Mesothelial cell of epicardium (in vitro differentiated cells): ENCODE results near the gene MAP10. TPM values are rescaled to one million over a fixed set of nuclear protein-coding genes. Genes with fewer than 3 reads are reported as not detected.
"Not testable (repeated sequence)": the region's sequence is repeated elsewhere in the genome, so short reads cannot be mapped to it uniquely, and the experiment has no call there.

Source experiments
- DNase-seq, 2 experiments: peaks; one replicate each; pipeline ENCODE4 v3.0.0; 2021; ENCODE audit warnings: low spot score in 2 of 2; ENCODE audit not compliant: unreplicated experiment in 2 of 2
- H3K27ac Mint-ChIP-seq: 2 replicates; pipeline ENCODE4 v1.8.0; 2021; ENCODE audit warnings: mixed read lengths
- H3K27me3 Mint-ChIP-seq: 2 replicates; pipeline ENCODE4 v1.8.0; 2021; ENCODE audit warnings: low read depth, mixed read lengths
- H3K36me3 Mint-ChIP-seq: 2 replicates; pipeline ENCODE4 v1.8.0; 2021; ENCODE audit warnings: mixed read lengths
- H3K4me1 Mint-ChIP-seq: 2 replicates; pipeline ENCODE4 v1.8.0; 2021; ENCODE audit warnings: mixed read lengths
- H3K4me3 Mint-ChIP-seq: 2 replicates; pipeline ENCODE4 v1.8.0; 2021; ENCODE audit warnings: mild to moderate bottlenecking, moderate library complexity, mixed read lengths
- H3K9me3 Mint-ChIP-seq: 2 replicates; pipeline ENCODE4 v1.8.0; 2021; ENCODE audit warnings: mixed read lengths
- total RNA-seq: library from RNA; stranded (reverse); gene quantifications from 3 replicates; pipeline ENCODE4 v1.2.1, GENCODE V29; 2021
- TF ChIP-seq, protein P1 (sequence below): fragments of 200-600 bp; sonication (generic); IDR thresholded peaks from one replicate; pipeline ENCODE4 v1.5.0; 2021; ENCODE audit warnings: antibody characterized with exemption; ENCODE audit not compliant: unreplicated experiment

Gene MAP10
- total RNA-seq, 1 donor from 2014 or later = 2.3 TPM

GRCh38 chr1:232780354-232780753, 24.9 kb upstream of the MAP10 start:
- DNase-seq = no peak
- Mint-ChIP-seq H3K27me3 (no peaks in the 10 kb centered on the region), H3K27ac (no peak overlapping the region), H3K4me1 (peaks cover 3% of the 10 kb centered on the region), H3K4me3 (no peak overlapping the region), H3K36me3 (no peaks in the 10 kb centered on the region), H3K9me3 (no peaks in the 10 kb centered on the region)
- TF ChIP-seq, protein P1, sequence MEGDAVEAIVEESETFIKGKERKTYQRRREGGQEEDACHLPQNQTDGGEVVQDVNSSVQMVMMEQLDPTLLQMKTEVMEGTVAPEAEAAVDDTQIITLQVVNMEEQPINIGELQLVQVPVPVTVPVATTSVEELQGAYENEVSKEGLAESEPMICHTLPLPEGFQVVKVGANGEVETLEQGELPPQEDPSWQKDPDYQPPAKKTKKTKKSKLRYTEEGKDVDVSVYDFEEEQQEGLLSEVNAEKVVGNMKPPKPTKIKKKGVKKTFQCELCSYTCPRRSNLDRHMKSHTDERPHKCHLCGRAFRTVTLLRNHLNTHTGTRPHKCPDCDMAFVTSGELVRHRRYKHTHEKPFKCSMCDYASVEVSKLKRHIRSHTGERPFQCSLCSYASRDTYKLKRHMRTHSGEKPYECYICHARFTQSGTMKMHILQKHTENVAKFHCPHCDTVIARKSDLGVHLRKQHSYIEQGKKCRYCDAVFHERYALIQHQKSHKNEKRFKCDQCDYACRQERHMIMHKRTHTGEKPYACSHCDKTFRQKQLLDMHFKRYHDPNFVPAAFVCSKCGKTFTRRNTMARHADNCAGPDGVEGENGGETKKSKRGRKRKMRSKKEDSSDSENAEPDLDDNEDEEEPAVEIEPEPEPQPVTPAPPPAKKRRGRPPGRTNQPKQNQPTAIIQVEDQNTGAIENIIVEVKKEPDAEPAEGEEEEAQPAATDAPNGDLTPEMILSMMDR = no peak

GRCh38 chr1:232784794-232785193, 20.4 kb upstream of the MAP10 start:
- no peak overlapping the region for H3K27ac Mint-ChIP-seq
- TF ChIP-seq, protein P1 = no peak
- no peaks in the 10 kb centered on the region for H3K4me1 Mint-ChIP-seq
- DNase-seq = no peak
- H3K4me3 Mint-ChIP-seq = no peak overlapping the region
- H3K36me3 Mint-ChIP-seq = no peaks in the 10 kb centered on the region
- no peaks in the 10 kb centered on the region for H3K9me3 Mint-ChIP-seq
- H3K27me3 Mint-ChIP-seq = no peaks in the 10 kb centered on the region

DNA sequence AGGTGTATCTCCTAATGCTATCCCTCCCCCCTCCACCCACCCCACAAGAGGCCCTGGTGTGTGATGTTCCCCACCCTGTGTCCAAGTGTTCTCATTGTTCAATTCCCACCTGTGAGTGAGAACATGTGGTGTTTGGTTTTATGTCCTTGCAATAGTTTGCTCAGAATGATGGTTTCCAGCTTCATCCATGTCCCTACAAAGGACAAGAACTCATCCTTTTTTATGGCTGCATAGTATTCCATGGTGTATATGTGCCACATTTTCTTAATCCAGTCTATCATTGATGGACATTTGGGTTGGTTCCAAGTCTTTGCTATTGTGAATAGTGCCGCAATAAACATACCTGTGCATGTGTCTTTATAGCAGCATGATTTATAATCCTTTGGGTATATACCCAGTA, 19.6 kb upstream of the MAP10 start:
- H3K27me3 Mint-ChIP-seq, H3K4me3 Mint-ChIP-seq, H3K27ac Mint-ChIP-seq, H3K9me3 Mint-ChIP-seq, H3K4me1 Mint-ChIP-seq, H3K36me3 Mint-ChIP-seq, DNase-seq: not testable (repeated sequence)

DNA sequence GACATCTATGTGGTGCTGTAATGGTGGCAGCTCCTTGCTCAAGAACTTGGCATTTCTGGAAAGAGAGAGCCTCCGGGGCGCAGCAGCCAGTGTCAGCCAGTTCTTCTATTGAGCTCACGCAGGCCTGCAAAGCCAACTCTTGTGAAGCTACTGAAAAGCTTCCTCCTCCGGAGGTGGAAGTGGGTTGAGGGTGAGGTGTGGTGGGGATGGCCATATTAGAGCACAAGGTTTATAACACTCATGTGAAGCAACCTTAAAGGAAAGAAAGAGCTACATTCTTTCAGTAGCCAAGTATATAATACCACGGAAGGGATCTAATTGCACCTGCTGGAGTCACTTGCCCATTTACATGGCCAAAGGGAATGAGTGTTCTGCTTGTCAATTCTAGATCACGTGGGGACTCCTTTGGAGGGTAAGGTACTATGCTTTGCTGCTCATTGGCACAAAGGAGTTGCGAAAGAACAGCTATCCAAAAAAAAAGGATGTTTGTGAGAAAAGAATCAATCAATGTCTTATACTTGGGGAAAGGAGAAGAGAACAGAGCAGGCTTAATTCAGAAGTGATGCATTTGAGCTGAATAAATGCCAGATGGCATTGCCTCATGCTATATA, 18.3 kb upstream of the MAP10 start:
- Mint-ChIP-seq H3K4me1 (no peaks in the 10 kb centered on the region), H3K27ac (no peak overlapping the region), H3K27me3 (no peaks in the 10 kb centered on the region), H3K9me3 (no peaks in the 10 kb centered on the region), H3K36me3 (no peaks in the 10 kb centered on the region), H3K4me3 (no peak overlapping the region)
- DNase-seq = no peak
- TF ChIP-seq, protein P1 = no peak

DNA sequence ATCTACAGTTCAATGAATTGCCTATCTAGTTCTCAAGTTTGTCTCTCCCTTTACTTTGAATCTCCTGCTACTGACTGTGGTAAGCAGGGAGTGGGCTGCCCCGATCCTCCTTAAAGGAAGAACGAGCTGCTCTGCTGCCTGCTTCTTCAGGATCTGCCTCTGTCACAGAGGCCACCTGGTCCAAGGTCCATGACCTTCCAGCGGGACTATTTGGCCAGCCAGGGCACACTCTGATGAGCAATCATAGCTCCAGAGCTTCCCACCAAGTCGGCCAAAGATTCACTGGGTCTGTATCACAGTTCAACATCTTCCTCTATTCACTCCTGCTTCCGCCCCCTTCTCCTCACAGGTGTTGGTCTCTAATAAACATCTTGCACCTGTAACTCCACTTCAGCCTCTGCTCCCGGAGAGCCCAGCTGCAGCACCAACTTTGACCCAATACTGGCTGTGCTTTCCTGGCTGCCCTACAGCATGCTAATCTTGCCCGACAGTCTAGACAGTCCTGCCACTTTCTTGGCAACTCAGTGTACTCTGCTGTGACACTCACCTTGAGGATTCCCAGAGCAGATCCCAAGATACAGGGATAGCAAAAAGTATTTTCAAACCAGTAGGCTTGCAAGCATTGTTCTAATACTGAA, 16.9 kb upstream of the MAP10 start:
- Mint-ChIP-seq H3K4me1 (peaks cover 5% of the 10 kb centered on the region), H3K27me3 (no peaks in the 10 kb centered on the region), H3K27ac (no peak overlapping the region), H3K9me3 (no peaks in the 10 kb centered on the region), H3K4me3 (no peak overlapping the region), H3K36me3 (no peaks in the 10 kb centered on the region)
- DNase-seq = no peak
- TF ChIP-seq, protein P1 = no peak

DNA sequence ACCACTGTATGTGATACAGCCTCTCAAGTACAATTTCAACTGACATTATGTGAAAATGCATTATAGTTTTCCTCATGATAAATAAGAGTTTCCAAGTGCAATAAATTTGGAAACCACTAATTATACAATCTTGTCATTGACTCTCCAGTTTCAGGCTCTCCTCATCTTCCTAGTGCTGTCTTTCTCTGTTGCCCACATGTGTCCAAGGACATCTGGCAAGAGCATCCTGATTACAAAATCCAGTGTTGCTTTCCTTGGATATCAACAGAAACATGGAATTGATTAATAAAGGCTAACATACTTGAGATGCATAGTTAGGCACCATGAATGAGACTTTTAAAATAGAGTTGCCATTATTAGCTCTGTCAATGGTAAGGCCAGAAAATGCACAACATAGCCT, 15.6 kb upstream of the MAP10 start:
- DNase-seq = no peak
- H3K4me1 Mint-ChIP-seq = peaks cover 9% of the 10 kb centered on the region
- H3K9me3 Mint-ChIP-seq = no peaks in the 10 kb centered on the region
- H3K27ac Mint-ChIP-seq = no peak overlapping the region
- TF ChIP-seq, protein P1 = no peak
- no peaks in the 10 kb centered on the region for H3K27me3 Mint-ChIP-seq
- no peaks in the 10 kb centered on the region for H3K36me3 Mint-ChIP-seq
- no peak overlapping the region for H3K4me3 Mint-ChIP-seq
